ENCODE measurements around the gene FADS1.

GRCh38 chr11:61797263-61797944, 19.4 kb downstream of the FADS1 start:
- TF ChIP-seq CTCF (IDR thresholded peaks at IDR 0.05) (peak; percentile 82), POLR2AphosphoS5 (IDR thresholded peaks at IDR 0.05; ENCODE audit: low read depth, low read length) (peak; percentile 50; the same call in 1 of the 2 replicates)
